GM19193 (cell line): ENCODE results near the gene KLHL28.

Source experiments
- POLR2A ChIP-seq: IDR thresholded peaks from 4 replicates; pipeline ENCODE4 v1.6.1; 2011; ENCODE audit not compliant: insufficient read depth, insufficient read length; ENCODE audit errors: extremely low read depth

KLHL28 gene

GRCh38 chr14:44895716-44896115, 66.0 kb downstream of the KLHL28 start:
- TF ChIP-seq POLR2A, result no peak

GRCh38 chr14:44893535-44893934, 68.2 kb downstream of the KLHL28 start:
- TF ChIP-seq POLR2A, result no peak

- TF ChIP-seq POLR2A, result no peak
These were observed 71.9 kb downstream of the KLHL28 start for GRCh38 chr14:44889595-44890471.

GRCh38 chr14:44887596-44887955, 74.2 kb downstream of the KLHL28 start:
- TF ChIP-seq POLR2A, result no peak

GRCh38 chr14:44886860-44887595, 74.7 kb downstream of the KLHL28 start:
- no peak for TF ChIP-seq POLR2A

- TF ChIP-seq POLR2A, result no peak
These were observed 81.0 kb downstream of the KLHL28 start for GRCh38 chr14:44880791-44881190.
